MCF 10A (cell line): ENCODE results near the gene CFB. TPM values are rescaled to one million over a fixed set of nuclear protein-coding genes. Genes with fewer than 3 reads are reported as not detected.

Experiments used
- BruUV-seq: library from RNA; stranded (reverse); fragments of 400-500 nt; replicated peaks from 2 replicates; lab custom pipeline; 2021; lab: Mats Ljungman, UMichigan
- CTCF ChIA-PET: fragments of 300-600 bp; sonication (Branson Sonifier 250); formaldehyde crosslinking; extraction: SDS; loops from one replicate; lab custom pipeline; 2021; ENCODE audit warnings: antibody characterized with exemption, inconsistent platforms; lab: Yijun Ruan, JAX
- POLR2A ChIA-PET: fragments of 300-600, 350-650 bp; sonication (Branson Sonifier 250); formaldehyde crosslinking; extraction: SDS; loops from one replicate; lab custom pipeline; 2020; ENCODE audit warnings: antibody characterized with exemption, inconsistent platforms; lab: Yijun Ruan, JAX
- DNase-seq: peaks from one replicate; pipeline ENCODE4 v3.0.0-alpha.2; 2018; ENCODE audit not compliant: unreplicated experiment
- H3K27ac Mint-ChIP-seq: one replicate; pipeline ENCODE4 v1.8.0; 2022; ENCODE audit warnings: mild to moderate bottlenecking, low read depth, mixed read lengths; ENCODE audit not compliant: unreplicated experiment
- H3K27me3 Mint-ChIP-seq: one replicate; pipeline ENCODE4 v1.8.0; 2022; ENCODE audit warnings: mixed read lengths; ENCODE audit not compliant: insufficient read depth, unreplicated experiment
- H3K36me3 Mint-ChIP-seq: one replicate; pipeline ENCODE4 v1.8.0; 2022; ENCODE audit warnings: mild to moderate bottlenecking, moderate library complexity, mixed read lengths; ENCODE audit not compliant: insufficient read depth, unreplicated experiment
- H3K4me1 Mint-ChIP-seq: one replicate; pipeline ENCODE4 v1.8.0; 2022; ENCODE audit warnings: mixed read lengths; ENCODE audit not compliant: insufficient read depth, unreplicated experiment
- H3K4me3 Mint-ChIP-seq: one replicate; pipeline ENCODE4 v1.8.0; 2022; ENCODE audit warnings: mild to moderate bottlenecking, moderate library complexity, mixed read lengths; ENCODE audit not compliant: unreplicated experiment
- H3K9me3 Mint-ChIP-seq: one replicate; pipeline ENCODE4 v1.8.0; 2022; ENCODE audit warnings: mixed read lengths; ENCODE audit not compliant: unreplicated experiment
- intact Hi-C: fragments of 100-400 bp; cut with micrococcal nuclease; formaldehyde crosslinking; loops from 2 replicates; pipeline ENCODE4 v1.14.1; 2022
- total RNA-seq: library from RNA; stranded (reverse); gene quantifications from 2 replicates; pipeline ENCODE4 v1.2.3, GENCODE V29; 2022
- TF ChIP-seq, protein P1 (sequence below): fragments of 200-600 bp; IDR thresholded peaks from one replicate; pipeline ENCODE4 v1.8.0; 2022; ENCODE audit warnings: antibody characterized with exemption, mild to moderate bottlenecking; ENCODE audit not compliant: unreplicated experiment

CFB gene
- total RNA-seq, 1 experiment from 2014 or later: 24.6 TPM

DNA sequence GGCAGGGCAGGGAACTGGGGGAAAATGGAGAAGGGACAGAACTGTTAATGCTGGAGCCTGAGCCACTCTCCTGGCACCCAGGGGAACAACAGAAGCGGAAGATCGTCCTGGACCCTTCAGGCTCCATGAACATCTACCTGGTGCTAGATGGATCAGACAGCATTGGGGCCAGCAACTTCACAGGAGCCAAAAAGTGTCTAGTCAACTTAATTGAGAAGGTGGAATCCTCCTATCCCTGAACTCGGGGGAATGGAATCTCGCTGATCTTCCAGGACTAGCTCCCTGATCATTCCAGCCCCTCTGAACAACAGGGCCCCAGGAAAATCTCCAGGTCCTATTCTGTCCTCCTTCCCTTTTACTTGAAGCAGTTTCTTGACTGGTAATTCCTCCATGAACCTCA is 2.0 kb downstream of the CFB start:
- no TSS peak for BruUV-seq
- Mint-ChIP-seq H3K9me3 (no peaks in the 10 kb centered on the region), H3K36me3 (peaks cover 42% of the 10 kb centered on the region), H3K27me3 (no peaks in the 10 kb centered on the region), H3K4me1 (peaks cover 47% of the 10 kb centered on the region), H3K4me3 (peak overlapping the region; percentile 64), H3K27ac (peak overlapping the region; percentile 70)
- ChIA-PET POLR2A (interaction anchor here (0.9 to 3.6 kb wide), 4 partner anchors 11 to 50 kb away, joined by 5 to 24 read pairs (median 7); partner anchors contain the start of genes DXO, EHMT2, NELFE and SKIC2), CTCF (interaction anchor here (0.6 kb wide), 1 partner anchor 9 kb away, joined by 3 read pairs; no protein-coding TSS in a partner anchor)
- TF ChIP-seq, protein P1, sequence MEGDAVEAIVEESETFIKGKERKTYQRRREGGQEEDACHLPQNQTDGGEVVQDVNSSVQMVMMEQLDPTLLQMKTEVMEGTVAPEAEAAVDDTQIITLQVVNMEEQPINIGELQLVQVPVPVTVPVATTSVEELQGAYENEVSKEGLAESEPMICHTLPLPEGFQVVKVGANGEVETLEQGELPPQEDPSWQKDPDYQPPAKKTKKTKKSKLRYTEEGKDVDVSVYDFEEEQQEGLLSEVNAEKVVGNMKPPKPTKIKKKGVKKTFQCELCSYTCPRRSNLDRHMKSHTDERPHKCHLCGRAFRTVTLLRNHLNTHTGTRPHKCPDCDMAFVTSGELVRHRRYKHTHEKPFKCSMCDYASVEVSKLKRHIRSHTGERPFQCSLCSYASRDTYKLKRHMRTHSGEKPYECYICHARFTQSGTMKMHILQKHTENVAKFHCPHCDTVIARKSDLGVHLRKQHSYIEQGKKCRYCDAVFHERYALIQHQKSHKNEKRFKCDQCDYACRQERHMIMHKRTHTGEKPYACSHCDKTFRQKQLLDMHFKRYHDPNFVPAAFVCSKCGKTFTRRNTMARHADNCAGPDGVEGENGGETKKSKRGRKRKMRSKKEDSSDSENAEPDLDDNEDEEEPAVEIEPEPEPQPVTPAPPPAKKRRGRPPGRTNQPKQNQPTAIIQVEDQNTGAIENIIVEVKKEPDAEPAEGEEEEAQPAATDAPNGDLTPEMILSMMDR: no peak
- intact Hi-C loops: no loop called here
- no peak for DNase-seq

DNA sequence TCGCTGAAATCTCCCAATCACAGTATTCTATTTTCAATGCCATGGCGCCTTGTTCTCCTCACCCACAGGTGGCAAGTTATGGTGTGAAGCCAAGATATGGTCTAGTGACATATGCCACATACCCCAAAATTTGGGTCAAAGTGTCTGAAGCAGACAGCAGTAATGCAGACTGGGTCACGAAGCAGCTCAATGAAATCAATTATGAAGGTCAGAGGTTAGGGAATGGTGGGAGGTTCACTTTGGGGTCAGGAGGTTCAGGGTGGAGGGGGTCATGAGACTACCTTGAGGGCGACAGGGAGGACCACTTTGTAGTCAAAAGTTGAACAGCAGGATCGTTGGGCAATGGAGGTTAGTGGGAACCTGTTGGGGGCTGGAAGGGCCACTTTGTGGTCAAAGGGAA is 2.4 kb downstream of the CFB start:
- CTCF ChIA-PET: no interaction called here
- BruUV-seq: no TSS peak
- peak overlapping the region; percentile 70 for H3K27ac Mint-ChIP-seq
- H3K4me1 Mint-ChIP-seq: peaks cover 47% of the 10 kb centered on the region
- intact Hi-C loops: no loop called here
- POLR2A ChIA-PET: interaction anchor here (0.9 to 3.6 kb wide), 4 partner anchors 11 to 50 kb away, joined by 5 to 24 read pairs (median 7); partner anchors contain the start of genes DXO, EHMT2, NELFE and SKIC2
- no peak overlapping the region for H3K4me3 Mint-ChIP-seq
- peaks cover 46% of the 10 kb centered on the region for H3K36me3 Mint-ChIP-seq
- no peaks in the 10 kb centered on the region for H3K27me3 Mint-ChIP-seq
- DNase-seq: no peak
- H3K9me3 Mint-ChIP-seq: no peaks in the 10 kb centered on the region
- TF ChIP-seq, protein P1: no peak

- intact Hi-C loops: no loop called here
Measured at GRCh38 chr6:31948753-31949413, 3.0 kb downstream of the CFB start.

More at GRCh38 chr6:31948753-31949413, 3.0 kb downstream of the CFB start:
- CTCF ChIA-PET: interaction anchor here (0.6 to 2.5 kb wide), 3 partner anchors 13 to 372 kb away, joined by 3 to 6 read pairs (median 3); partner anchors contain the start of gene ZBTB12
- BruUV-seq: no TSS peak
- DNase-seq: peak; percentile 54
- POLR2A ChIA-PET: interaction anchor here (1.6 to 3.6 kb wide), 4 partner anchors 10 to 51 kb away, joined by 6 to 24 read pairs (median 8); partner anchors contain the start of genes DXO, EHMT2, NELFE and SKIC2
- Mint-ChIP-seq H3K27ac (peak overlapping the region; percentile 70), H3K4me3 (peak overlapping the region; percentile 17), H3K36me3 (peaks cover 52% of the 10 kb centered on the region), H3K9me3 (no peaks in the 10 kb centered on the region), H3K27me3 (no peaks in the 10 kb centered on the region), H3K4me1 (peaks cover 47% of the 10 kb centered on the region)
- TF ChIP-seq, protein P1: no peak
